SKM-1 treated with dmso at 0.1 percent for 144 hours (cell line): Measurements from ENCODE around the gene TTLL10.

Experiments used
- DNase-seq: peaks from one replicate; lab custom pipeline; 2025; ENCODE audit not compliant: unreplicated experiment; lab: John Stamatoyannopoulos, UW

Gene TTLL10

DNA sequence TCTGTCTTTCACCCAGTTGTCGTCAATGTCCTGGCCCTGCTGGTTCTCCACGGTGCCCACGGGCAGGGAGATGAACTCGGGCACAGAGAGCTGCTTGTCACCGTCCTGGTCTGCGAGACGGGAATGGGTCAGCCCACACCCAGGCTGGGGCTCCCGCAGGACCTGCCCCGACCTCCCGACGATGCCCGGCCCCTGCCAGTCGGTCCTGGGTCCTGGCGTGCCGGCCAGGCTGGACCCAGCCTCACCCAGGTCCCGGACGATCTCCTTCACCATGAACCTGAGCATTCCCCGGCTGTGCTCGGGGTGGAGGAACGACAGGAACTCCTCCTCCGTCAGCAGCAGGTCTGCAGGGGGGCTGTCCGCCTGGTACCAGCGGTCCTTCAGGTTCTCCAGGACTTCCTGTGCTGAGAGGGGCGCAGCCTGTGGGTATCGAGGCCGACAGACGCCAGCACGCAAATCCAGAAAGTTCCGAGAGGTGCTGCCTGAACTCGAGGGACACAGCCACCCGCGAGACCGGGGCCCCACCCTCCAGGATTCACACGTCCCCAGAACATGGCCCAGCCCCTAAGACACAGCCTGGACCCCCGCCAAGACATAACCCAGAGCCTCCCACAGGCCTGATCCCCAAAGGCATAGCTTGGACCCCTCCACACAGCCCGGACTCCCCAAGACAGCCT, 45.0 kb downstream of the TTLL10 start:
- DNase-seq, result no peak

DNA sequence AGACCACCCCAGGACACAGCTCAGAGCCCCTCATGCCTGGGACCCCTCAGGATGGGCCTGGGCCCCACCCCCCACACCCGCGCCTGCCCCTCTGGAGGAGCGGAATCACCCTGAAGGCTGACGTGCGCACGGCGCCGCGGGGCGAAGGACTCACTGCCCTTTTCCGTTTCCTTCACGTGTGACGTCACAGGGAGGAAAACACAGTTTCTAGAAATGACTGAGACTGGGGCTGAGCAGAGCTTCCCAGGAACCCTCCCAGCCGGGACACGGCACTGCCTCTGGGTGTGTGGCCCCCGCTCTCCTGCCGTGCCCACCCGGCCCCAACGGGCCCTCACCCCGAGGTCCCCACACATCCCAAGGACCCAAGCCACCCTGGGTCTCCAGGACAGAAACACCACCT, 45.7 kb downstream of the TTLL10 start:
- DNase-seq, result no peak

DNA sequence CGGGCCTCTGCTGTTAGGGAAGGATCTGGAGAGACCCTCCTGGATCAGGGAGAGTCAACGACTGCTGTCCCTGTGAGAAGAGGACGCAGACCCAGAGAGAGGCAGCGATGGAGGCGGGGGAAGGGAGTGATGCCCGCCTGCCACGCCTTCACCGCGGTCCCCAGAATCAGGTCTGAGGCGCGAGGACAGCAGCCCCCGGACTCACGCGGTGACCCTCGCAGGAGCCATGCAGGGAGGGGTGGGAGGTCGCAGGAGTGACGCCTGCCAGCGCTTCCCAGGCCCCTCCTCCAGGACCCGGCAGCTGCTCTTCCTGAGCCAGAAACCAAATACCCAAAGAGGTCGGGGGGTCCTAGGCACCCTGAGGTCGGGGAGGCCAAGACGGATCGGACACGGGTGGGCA, 46.5 kb downstream of the TTLL10 start:
- DNase-seq, result no peak

DNA sequence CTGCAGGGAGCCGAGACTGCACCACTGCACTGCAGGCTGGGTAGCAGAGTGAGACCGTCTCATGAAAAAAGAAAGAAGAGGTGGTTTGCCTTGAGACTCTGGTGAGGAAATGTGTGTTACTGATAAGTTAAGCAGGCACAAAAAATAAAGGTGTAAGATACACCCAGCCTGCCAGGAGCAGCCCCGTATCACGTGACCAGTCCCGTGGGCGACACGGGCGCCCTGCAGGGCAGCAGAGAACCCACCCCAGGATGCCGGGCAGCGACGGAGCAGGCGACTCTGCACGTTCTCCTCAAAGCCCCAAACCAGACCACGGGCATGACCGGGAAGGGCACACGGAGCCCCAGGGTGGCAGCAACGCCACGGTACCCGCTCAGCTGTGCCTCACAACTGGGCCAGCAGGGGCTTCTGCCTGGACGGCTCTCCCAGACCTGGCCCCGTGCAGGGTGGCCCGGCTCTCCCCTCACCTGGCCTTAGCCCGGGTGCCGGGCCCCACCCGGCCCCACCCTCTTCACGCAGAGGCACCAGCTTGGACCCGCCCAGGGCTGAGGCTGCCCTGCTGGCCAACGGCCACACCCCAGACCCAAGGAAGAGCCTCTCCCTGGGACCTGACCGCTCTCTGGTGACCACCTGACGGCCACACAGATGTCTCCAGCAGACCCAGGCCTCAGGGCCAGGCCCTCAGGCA, 48.4 kb downstream of the TTLL10 start:
- DNase-seq, result no peak

DNA sequence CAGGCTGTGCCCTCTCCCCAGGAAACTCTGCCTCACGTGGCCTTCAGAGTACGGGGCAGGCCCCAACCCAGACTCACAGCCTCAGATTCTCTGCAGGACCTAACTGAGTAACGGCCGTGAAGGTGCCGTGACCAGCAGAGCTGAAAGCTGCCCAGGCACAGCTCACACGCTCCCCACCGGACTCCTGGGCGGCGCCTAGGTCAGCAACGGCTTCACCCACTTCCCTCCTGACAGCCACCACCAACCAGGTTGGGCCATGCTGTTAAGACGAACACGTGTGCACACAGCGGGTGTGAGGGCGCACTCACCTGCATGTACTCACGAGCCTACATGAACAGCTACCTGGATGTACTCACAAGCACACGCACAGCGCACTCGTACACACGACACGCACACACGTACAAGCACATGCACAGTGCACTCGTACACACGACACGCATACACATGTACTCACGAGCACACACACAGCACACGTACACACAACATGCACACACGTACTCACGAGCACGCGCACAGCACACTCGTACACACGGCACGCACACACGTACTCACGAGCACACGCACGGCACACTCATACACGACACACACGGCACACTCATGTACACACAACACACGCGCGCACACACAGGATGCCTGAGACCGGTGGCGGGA, 49.0 kb downstream of the TTLL10 start:
- no peak for DNase-seq

DNA sequence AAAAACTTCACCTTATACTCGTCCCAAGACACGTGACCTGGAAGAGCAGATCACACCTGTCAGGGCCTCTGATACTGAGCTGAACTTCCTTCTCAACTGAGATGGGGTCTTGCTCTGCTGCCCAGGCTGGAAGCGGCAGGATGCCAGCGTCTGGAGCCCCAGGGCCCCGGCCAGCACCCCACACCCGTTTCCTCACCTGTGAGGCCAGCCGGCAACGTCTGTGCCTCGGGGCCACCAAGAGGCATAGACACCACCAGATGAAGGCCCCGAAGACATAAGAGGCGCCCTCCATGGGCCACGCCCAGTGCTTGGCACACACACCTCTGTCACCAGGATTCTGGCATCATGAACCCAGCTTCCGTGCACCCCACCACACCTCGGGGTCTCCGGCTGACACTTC, 49.6 kb downstream of the TTLL10 start:
- no peak for DNase-seq

DNA sequence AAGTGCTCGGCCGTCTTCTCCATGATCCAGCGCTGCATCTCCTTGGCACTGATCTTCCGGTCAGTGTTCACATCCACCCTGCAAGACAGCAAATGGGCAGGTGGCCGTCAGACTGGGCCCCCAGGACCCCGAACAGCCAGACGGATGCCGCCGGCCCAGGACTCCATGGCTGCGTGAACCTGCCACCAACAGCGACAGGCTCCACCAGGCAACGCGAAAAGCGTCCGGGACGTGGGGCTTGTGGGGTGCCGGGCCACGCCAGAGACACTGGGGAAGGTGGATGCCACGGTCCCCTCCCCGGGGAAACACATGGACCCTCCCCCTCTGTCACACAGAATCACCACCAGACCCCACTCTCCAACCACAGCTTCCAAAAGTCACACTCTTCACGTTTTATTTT, 50.2 kb downstream of the TTLL10 start:
- no peak for DNase-seq

DNA sequence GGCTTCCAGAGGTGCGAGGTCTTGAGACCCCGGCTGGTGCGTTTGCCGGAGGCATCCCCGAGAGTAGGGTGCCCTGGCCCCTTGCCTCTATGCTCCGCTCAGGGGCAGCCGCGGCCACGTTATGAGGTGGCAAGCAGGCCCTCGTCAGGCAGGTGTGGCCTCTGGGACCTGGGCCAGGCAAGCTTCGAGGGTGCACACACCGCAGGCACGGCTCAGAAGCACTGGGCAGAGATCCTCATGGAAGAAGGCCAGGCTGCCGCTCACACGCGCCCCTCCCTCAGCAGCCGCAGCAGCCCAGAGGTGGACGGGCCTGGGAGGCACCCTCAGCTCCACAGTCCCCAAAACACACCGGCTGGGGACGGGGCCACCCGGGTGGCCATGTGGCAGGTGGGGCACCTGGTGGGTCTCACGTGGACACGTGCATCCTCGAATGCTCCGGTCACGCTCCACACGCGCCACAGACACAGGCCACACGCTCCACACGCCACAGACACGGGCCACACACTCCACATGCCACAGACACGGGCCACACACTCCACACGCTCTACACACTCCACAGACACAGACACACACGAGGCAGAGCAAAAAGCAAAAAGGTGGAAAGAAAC, 51.7 kb downstream of the TTLL10 start:
- DNase-seq, result no peak

DNA sequence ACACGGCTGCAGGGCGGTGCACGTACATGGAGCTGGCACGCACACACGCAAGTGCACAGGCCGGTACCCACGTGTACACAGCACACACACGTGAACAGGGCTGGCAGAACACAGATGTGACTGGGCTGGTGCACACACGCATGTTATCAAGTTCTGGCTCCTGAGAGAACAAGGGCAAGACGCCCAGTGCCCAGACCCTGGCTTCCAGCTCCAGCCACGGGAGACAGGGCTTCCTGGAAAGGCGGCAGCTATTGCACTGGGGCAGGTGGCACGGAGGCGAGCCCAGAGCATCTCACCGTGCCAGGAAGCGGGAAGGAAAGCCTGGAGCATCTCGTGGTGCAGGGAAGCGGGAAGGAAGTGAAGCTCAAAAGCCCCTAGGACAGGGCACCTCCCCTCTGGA, 52.2 kb downstream of the TTLL10 start:
- DNase-seq, result no peak

DNA sequence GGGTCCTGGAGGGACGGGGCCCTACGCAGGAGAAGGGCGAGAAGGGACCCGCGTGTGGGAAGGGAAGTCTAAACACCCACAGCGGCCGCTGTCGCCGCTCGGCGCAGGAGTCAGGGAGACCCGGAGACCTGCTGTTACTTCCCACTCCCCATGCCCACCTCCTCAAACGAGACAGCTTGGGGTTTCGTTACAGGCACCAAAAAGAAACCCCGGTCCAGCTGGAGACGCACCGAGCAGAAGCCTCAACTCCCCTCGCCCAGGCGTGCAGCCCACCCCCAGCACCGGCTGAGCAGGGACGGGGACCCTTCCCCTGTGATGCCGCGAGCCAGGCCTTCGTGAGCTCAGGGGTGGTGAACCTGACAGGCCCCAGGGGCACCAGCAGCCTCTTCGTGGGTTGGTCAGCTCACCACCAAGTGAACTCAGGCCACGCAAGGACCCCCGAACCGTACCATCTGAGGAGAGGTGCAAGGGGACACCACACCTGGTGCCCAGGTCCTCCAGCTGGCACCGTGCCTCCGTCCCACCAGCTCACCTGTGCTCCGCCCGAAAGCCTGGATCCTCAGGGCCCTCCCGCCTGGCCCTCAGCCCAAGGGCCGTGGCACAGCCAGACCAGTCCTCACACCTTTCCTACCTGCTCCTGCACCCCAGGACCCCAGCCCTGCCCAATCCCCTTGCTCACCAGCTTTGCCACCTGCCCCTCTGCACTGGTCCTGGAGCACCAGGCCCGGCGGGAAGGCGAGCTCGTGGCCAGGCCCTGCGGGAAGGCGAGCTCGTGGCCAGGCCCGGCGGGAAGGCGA, 53.1 kb downstream of the TTLL10 start:
- DNase-seq, result no peak

DNA sequence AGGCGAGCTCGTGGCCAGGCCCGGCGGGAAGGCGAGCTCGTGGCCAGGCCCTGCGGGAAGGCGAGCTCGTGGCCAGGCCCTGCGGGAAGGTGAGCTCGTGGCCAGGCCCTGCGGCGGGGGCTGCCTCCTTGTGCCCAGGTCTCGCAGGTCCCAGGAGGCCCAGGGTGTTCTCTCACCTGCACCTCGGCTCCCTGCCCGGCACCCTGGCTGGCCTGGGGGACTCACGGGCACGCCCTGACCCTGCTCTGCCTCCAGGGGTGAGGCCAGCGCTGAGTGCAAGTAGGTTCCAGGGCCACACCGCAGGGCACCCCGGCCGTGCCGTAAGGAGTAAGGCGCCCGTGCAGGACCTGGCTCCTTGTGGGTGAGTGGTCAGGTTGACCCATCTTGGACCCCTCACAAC, 53.7 kb downstream of the TTLL10 start:
- no peak for DNase-seq

DNA sequence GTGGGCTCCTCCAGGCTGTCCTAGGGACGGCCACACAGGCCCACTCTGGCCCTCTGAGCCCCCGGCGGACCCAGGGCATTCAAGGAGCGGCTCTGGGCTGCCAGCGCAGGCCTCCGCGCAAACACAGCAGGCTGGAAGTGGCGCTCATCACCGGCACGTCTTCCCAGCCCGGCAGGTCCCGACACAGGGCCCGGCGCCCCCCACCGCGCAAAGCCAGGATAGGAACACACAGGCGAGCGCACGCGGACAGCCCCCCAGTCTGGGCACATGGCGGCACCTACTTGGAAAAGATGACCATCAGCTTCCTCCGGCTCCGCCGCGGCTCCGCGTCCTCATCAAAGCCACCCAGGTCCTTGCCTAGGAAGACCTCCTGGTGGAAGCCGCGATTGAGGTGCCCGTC, 54.5 kb downstream of the TTLL10 start:
- DNase-seq, result no peak

DNA sequence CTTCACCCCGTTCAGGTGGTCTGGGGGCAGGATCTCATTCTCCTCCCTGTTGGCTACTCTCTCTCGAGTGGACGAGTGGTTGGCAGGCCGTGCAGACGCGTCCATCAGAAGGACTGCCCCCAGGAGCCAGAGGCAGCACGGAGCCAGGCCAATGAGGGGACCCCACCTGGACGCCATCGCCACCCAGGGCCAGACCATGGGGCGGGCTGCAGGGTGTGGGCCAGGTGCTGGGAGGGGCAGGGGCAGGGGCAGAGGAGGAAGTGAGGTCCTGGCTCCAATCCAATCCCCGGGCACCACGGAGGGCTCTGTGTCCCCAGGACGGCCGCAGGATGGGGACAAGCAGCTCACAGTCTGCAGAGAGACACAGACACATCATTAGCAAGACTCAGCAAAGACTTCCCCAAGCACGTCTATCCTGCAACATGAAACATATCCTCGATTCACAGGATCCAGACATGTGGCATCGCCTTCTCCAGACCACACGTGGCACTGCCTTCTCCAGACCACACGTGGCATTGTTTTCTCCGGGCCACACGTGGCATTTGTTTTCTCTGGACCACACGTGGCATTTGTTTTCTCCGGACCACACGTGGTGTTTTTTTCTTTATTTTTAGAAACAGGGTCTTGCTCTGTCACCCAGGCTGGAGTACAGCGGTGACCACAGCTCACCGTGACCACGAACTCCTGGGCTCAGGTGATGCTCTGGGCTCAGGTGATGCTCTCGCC, 55.1 kb downstream of the TTLL10 start:
- no peak for DNase-seq

DNA sequence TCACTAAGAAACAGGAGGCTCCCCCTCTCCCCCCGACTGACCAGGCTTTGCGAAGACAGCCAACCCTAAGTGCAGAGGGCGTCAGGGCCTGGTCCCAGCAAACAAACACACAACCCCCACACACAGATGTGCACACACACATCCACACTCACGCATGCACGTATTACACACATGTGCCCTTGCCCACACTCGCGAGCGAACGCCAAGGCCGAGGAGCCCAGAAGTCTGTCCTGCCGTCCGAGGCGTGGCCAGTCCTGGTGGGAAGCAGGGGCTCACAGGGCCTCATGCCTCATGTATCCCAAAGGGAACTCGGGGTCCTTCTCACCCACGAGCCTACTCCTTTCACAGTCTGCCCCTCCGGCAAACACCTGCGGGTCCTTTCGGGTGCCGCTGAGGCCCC, 56.1 kb downstream of the TTLL10 start:
- DNase-seq, result no peak

DNA sequence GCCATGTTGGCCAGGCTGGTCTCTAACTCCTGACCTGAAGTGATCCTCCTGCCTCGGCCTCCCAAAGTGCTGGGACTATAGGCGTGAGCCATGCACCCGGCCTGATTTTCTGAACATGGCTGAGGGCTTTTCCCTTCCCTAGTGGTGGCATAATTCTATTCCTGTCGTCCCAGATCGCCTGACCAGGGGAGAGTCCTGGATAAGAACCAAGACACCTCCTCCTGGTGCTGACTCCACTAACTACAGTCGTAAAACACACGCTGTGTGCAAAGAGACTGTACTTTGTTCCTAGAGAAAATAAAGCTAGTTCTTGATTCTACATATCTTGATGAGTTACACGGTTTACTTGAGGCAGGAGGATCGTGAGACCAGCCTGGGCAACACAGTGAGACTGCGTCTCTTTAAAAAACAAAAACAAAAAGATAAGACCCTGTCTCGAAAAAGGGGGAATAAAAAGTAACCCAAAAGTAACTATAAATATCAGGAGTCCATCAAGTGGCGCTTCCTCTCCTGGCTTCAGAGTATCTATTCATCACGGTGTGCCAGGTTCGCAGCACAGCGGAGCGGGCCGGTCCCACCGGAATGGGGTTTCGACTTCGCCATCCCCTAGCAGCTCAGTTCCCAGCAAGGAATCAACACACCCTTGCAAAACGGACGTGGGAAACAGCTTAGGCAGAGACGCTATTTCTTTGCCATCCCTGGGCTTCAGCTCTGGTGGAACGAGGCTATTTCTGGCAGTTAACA, 57.1 kb downstream of the TTLL10 start:
- DNase-seq, result no peak

DNA sequence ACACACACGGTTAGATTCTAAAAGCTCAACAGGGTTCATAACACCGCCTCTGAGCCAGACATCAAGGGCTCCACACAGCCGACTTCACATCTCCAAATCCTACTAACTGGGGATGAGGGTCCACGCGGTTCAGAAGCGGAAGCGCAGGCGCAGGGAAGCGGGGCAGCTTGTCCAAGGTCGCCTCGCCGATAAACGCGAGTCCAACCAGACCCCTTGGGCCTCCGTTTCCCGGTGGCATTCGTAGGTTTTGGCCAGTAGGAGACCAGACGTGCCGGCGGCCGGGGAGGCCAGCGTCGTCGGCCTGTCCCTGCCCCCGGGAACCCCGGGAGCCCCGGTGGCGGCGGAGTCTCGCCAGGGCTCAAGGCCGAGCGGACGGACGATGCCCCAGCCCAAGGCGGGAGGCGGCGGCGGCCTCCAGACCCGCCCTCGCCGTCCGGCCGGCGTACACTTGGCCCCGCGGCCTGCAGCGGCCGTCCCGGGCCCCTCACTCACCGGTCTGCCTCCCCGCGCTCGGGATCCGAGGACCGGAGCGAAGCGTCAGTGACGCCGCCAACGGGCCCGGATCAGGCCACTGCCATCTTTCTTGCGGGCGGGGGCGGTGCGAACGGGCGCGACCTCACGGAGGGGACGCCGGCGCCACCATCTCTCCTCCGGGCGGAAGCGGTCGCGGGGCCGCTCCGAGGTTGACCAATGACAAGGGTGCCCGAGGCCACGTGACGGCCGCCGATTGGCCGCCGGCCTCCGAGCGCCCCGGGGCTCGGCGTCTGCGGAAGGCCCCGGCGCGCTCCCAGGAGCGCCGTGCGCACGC, 57.9 kb downstream of the TTLL10 start, which contains the start of gene SDF4:
Gene SDF4, minus strand, starts transcription at position 602 of the 808 bp plus-strand sequence. CDS start 3,229 bp downstream, outside the sequence.
- peak; percentile 91 for DNase-seq

DNA sequence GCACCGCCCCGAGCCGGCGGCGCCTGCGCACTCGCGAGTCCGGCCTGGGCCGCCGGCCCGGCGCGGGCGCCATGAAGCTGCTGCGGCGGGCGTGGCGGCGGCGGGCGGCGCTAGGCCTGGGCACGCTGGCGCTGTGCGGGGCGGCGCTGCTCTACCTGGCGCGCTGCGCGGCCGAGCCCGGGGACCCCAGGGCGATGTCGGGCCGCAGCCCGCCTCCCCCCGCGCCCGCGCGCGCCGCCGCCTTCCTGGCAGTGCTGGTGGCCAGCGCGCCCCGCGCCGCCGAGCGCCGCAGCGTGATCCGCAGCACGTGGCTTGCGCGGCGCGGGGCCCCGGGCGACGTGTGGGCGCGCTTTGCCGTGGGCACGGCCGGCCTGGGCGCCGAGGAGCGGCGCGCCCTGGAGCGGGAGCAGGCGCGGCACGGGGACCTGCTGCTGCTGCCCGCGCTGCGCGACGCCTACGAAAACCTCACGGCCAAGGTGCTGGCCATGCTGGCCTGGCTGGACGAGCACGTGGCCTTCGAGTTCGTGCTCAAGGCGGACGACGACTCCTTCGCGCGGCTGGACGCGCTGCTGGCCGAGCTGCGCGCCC, 58.6 kb downstream of the TTLL10 start, which contains the start of gene B3GALT6:
Gene B3GALT6, plus strand, starts transcription at position 30 of the 588 bp plus-strand sequence. Its CDS starts 42 bp downstream, at position 72.
- no peak for DNase-seq

DNA sequence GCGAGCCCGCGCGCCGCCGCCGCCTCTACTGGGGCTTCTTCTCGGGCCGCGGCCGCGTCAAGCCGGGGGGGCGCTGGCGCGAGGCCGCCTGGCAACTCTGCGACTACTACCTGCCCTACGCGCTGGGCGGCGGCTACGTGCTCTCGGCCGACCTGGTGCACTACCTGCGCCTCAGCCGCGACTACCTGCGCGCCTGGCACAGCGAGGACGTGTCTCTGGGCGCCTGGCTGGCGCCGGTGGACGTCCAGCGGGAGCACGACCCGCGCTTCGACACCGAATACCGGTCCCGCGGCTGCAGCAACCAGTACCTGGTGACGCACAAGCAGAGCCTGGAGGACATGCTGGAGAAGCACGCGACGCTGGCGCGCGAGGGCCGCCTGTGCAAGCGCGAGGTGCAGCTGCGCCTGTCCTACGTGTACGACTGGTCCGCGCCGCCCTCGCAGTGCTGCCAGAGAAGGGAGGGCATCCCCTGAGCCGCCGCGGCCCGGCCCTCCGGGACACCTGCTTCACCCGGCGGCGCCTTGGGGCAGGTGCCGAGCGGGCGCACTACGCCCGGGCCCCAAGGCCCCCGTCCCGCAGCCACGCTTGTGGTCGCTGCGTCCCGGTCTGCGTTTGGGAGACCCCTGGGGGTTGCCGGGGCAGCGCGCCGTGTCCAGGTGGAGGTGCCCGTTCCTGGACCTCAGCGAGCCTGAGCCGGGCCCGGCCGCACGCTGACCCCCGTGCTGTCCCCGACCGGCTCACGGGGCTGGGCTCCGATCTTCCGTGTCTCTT, 59.3 kb downstream of the TTLL10 start:
- no peak for DNase-seq
